HG03520 (cell line): ENCODE data around the gene ITGA5.

Experiments used
- ATAC-seq: cut with Tn5 transposase; IDR thresholded peaks from one replicate; pipeline ENCODE4 v1.9.1; 2021; ENCODE audit warnings: mild to moderate bottlenecking, moderate library complexity; ENCODE audit not compliant: unreplicated experiment

The ITGA5 gene

GRCh38 chr12:54419088-54419887 is at the start of gene ITGA5:
Gene ITGA5, minus strand, starts transcription at chr12:54419266. Its CDS starts 68 bp downstream, at chr12:54419198.
- ATAC-seq = no peak

DNA sequence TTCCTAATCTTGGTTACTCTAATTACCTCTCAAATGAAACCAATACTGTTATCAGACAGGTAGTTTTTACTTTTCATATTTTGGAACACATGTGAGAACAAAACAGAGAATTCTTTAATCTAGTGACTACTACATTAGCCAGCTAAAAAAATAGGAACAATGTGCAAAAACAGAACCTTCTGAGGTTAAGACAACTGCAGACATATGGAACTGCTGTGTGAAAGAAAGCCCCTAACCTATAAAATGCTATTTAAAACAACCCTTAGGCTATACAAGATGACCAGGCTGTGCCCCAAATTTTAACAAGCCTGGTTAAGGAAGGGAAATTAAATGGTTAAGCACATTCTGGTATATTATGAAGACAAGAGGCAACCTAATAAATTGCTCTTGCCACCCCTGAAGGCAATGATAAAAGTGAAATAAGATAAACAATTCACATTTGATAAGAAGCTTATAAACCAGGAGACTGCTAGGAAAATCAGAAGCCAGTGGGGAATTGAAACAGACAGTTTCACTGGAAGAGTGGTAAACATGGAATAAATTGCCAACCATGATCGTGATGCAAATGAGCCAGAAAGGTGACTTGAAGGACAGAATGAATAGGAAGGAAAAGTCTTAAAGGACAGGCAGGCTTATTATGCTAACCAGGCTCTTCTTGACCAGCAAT is 46.9 kb upstream of the ITGA5 start:
- no peak for ATAC-seq

DNA sequence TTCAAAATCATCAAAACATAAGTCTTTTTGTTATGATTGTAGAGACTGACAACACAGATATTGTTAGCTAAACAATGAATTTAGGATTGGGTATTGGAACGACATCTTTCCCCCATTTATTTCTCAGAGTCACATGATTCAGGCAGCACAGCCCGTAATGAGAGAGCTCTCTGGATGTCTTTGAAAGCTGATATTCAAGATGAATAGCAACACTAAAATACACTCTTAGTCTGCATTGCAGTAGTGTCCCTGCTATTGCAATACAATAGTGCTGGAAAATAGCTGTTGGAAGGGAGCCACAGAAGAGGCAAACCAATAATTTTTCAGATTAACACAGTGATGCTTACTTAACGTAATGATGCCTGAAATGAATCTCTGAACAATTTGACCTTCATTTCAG is 44.4 kb upstream of the ITGA5 start:
- no peak for ATAC-seq

DNA sequence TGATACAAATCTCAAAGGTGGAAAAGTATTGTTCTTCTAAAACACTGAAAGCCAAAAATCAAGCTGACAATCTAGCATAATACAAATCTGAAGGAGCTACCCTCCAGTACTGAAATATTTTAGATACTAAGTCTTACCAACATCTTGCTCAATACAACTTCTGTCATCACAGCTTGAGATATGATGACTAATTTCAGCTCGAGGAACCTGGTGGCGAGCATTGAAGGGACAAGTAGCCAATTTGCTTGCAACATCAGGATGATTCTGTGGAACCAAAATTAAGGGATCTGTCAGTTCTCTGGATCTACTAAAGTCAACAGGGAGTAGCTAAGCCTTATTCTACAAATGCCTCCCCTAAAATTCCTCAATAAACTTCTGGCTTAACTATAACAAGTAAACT is 44.0 kb upstream of the ITGA5 start:
- no peak for ATAC-seq

GRCh38 chr12:54460317-54460923 is 41.4 kb upstream of the ITGA5 start:
- no peak for ATAC-seq

DNA sequence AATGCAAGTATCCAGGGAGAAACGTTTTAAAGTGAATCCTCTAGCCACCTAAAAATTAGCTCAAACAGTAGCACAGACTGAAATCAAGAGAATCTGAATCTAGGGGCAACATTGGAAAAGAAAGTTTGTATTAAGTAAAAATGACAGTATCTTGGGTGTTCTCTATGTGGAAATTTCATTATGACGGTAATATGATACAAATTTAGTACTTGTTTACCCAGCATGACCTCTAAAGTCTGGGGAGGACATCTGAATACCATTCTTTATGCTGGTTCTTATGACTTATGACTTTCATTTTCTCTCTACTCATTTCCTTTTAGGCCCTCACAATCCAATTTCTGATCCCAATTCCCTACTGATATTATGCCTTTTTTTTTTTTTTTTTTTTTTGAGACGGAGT is 40.3 kb upstream of the ITGA5 start:
- ATAC-seq = no peak

- no peak for ATAC-seq
Observed at GRCh38 chr12:54455760-54456469, 36.8 kb upstream of the ITGA5 start.

DNA sequence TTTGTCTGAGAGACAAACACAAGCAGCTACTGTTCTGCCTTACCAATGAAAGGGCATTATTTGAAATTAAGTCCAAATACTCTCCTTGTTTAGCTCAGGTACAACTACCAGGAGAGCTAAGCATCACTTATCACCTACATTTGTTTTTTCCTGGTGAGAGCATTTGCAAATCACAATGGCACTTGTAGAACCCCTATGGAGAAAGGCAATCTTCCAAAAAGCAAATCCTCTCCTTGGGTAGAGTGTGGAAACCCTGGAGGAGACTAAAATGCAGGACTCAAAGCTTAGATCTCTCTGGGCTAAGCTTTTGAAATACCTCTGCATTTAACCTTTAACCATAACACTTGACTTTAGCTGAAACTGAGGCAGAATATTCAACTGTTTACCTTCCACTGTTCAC is 33.6 kb upstream of the ITGA5 start:
- no peak for ATAC-seq

GRCh38 chr12:54448344-54448743 is 29.3 kb upstream of the ITGA5 start:
- ATAC-seq = no peak

GRCh38 chr12:54447917-54448316 is 28.9 kb upstream of the ITGA5 start:
- no peak for ATAC-seq

- ATAC-seq = no peak
Observed at GRCh38 chr12:54444206-54444605, 25.1 kb upstream of the ITGA5 start.

- ATAC-seq = no peak
Observed at GRCh38 chr12:54443446-54443845, 24.4 kb upstream of the ITGA5 start.

GRCh38 chr12:54442961-54443360 is 23.9 kb upstream of the ITGA5 start:
- ATAC-seq = no peak

DNA sequence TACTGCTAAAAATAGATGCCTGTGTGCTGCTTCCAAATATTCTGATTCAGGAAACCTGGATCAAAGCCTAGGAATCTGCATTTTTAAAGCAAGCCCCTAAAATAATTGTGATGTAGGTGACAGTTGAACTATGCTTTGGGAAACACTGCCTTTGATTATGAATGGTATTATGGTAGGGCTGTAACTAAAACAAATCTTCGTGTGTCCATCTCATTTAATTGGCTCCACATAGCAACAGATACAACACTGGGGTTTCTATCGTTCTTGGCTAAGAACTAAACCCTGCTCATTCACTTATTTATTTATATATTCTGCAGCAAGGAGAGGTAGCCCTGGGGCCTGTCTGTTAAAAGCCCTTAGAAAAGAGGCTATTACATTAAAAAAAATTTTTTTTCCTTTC is 23.0 kb upstream of the ITGA5 start:
- no peak for ATAC-seq

- ATAC-seq = no peak
Observed at GRCh38 chr12:54439521-54440255, 20.6 kb upstream of the ITGA5 start.

DNA sequence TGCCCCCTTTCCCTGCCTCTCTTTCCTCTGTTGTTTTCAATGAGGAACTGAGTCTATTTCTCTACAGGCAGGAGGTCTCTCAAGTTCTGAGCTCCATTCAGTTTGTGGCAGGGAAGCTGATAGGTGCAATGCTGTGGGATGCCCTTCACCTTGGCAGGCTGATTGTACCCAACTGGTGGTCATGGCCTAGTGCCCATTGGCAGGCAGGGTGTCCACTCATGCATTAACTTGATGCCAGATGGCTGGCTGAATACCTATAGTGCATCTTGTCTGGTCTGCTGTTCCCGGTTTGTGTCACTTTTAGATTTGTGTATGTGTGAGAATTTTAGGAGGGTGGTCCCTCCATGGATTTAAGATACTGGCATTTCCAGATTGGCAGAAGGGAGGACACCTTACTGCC is 20.0 kb upstream of the ITGA5 start:
- ATAC-seq = no peak

- no peak for ATAC-seq
Observed at GRCh38 chr12:54438517-54438916, 19.5 kb upstream of the ITGA5 start.

DNA sequence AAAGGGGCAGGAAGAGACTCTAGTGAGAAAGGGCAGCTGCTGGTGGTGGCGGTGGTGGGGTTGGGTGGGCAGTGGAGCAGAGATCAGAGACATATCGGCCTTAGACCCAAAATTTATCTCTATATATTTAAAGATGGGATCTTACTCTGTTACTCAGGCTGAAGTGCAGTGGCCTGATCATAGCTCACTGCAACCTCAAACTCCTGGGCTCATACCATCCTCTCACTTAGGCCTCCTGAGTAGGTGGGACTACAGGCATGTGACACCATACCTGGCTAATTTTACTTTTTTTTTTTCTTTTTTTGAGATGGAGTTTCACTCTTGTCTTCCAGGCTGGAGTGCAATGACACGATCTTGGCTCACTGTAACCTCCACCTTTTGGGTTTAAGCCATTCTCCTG is 18.6 kb upstream of the ITGA5 start:
- no peak for ATAC-seq

DNA sequence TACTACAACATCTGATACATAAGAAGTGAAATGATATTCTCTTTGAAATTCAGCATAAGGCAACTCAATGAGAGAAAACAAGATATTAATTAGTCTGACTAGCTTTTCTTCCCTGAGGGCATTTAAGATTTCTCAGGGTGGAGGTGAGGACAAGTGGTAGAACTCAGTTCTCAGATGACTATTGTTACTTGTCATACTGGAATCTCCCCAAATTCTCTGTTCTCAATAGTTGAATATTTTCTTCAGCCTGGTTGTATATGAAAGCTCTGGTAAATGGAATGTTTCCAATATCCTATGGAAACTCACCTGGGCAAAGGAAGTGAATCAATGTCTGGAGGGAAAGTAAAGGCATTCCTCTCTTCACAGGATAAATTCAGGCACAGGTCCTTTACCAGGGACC is 18.2 kb upstream of the ITGA5 start:
- ATAC-seq = no peak

GRCh38 chr12:54432815-54433164 is 13.7 kb upstream of the ITGA5 start:
- ATAC-seq = no peak
